GM12878 (cell line): ENCODE measurements around the gene TGFBR1. TPM values are rescaled to one million over a fixed set of nuclear protein-coding genes. Genes with fewer than 3 reads are reported as not detected.

Source experiments
- ATAC-seq: fragments of 200-7000 bp; cut with Tn5 transposase; 3 replicates; pipeline ENCODE4 v1.9.1; 2020; ENCODE audit warnings: mild to moderate bottlenecking, moderate library complexity
- BruUV-seq: library from RNA; stranded (reverse); fragments of 400-500 nt; replicated peaks from 2 replicates; lab custom pipeline; 2021; lab: Mats Ljungman, UMichigan
- CTCF ChIA-PET: fragments of 300-600 bp; sonication (Branson Sonifier 250); formaldehyde crosslinking; extraction: SDS; loops from one replicate; lab custom pipeline; 2021; ENCODE audit warnings: inconsistent platforms; lab: Yijun Ruan, JAX
- POLR2A ChIA-PET: fragments of 350-600 bp; formaldehyde crosslinking; extraction: SDS; loops from one replicate; lab custom pipeline; 2021; ENCODE audit warnings: inconsistent platforms; lab: Charles Lee
- RAD21 ChIA-PET: fragments of 300-600 bp; sonication (Branson Sonifier 250); formaldehyde crosslinking; loops from one replicate; lab custom pipeline; 2023; ENCODE audit warnings: antibody characterized with exemption; ENCODE audit not compliant: unreplicated experiment; lab: Charles Lee
- SMC1A ChIA-PET: fragments of 300-600 bp; sonication (Branson Sonifier 250); formaldehyde crosslinking; loops from one replicate; lab custom pipeline; 2023; ENCODE audit not compliant: unreplicated experiment, uncharacterized antibody; lab: Charles Lee
- DNase-seq: peaks from one replicate; pipeline ENCODE4 v3.0.0-alpha.2; 2011; ENCODE audit warnings: low read depth, low spot score
- FAIRE-seq: peaks from 3 replicates; lab custom pipeline; 2011; peaks lifted over from hg19 to GRCh38; lab: Jason Lieb, UNC
- H2AFZ ChIP-seq: 2 replicates; pipeline ENCODE4 v1.6.0; 2011; ENCODE audit warnings: low read depth, low read length, control low read depth; ENCODE audit not compliant: control insufficient read depth
- H3K27ac ChIP-seq: 2 replicates; pipeline ENCODE4 v1.5.1; 2011; ENCODE audit warnings: control low read depth; ENCODE audit not compliant: control insufficient read depth, insufficient read depth
- H3K27me3 ChIP-seq, 2 experiments: replicated peaks in 1 of 2; 2 replicates each; pipeline versions ENCODE4 v1.6.0 to v1.6.1; 2011; ENCODE audit warnings: low read length in 1 of 2; ENCODE audit not compliant: control insufficient read depth in 2 of 2, insufficient read depth in 2 of 2
- H3K36me3 ChIP-seq, 2 experiments: 2 replicates each; pipeline ENCODE4 v1.5.1; 2011; ENCODE audit warnings: low read length in 1 of 2; ENCODE audit not compliant: control insufficient read depth in 2 of 2, insufficient read depth in 2 of 2
- H3K4me1 ChIP-seq: 2 replicates; pipeline ENCODE4 v1.6.1; 2011; ENCODE audit warnings: mild to moderate bottlenecking, low read length, moderate library complexity, mixed read lengths; ENCODE audit not compliant: control insufficient read depth, insufficient read depth
- H3K4me2 ChIP-seq: 2 replicates; pipeline ENCODE4 v1.6.0; 2011; ENCODE audit warnings: control low read depth; ENCODE audit not compliant: control insufficient read depth, insufficient read depth
- H3K4me3 ChIP-seq: fragments of 200-600 bp; sonication (generic); 2 replicates; pipeline ENCODE4 v1.5.1; 2016
- H3K79me2 ChIP-seq: 2 replicates; pipeline ENCODE4 v1.6.0; 2011; ENCODE audit warnings: low read length; ENCODE audit not compliant: control insufficient read depth, insufficient read depth
- H3K9ac ChIP-seq: 2 replicates; pipeline ENCODE4 v1.8.0; 2011; ENCODE audit warnings: low read length, control low read depth, mixed read lengths; ENCODE audit not compliant: control insufficient read depth, insufficient read depth
- H3K9me3 ChIP-seq: replicated peaks from 3 replicates; pipeline ENCODE4 v1.5.1; 2011; ENCODE audit warnings: mild to moderate bottlenecking, low read length; ENCODE audit not compliant: control insufficient read depth, insufficient read depth
- H4K20me1 ChIP-seq: 2 replicates; pipeline ENCODE4 v1.6.0; 2011; ENCODE audit not compliant: control insufficient read depth, insufficient read depth
- CEBPB ChIP-seq, 2 experiments: fragments of 150-350 bp in 1 of 2; IDR thresholded peaks; 2 replicates each; pipeline ENCODE4 v1.6.1; 2012 to 2014; ENCODE audit warnings: low read depth in 2 of 2, low read length in 2 of 2, borderline replicate concordance in 1 of 2, inconsistent platforms in 1 of 2
- CHD4 ChIP-seq: fragments of 200-600 bp; sonication (generic); IDR thresholded peaks from 2 replicates; pipeline ENCODE4 v1.6.1; 2016; ENCODE audit warnings: mild to moderate bottlenecking
- EGR1 ChIP-seq, 2 experiments: IDR thresholded peaks; 1 replicate in 1 of 2; 2 replicates in 1 of 2; pipeline ENCODE4 v1.6.1; 2011 to 2012; ENCODE audit warnings: low read depth in 2 of 2, low read length in 2 of 2, borderline replicate concordance in 1 of 2, mild to moderate bottlenecking in 1 of 2, moderate library complexity in 1 of 2
- ESRRA ChIP-seq: IDR thresholded peaks from 2 replicates; pipeline ENCODE4 v1.6.1; 2012; ENCODE audit warnings: mild to moderate bottlenecking, low read length, improper control_type of control experiment
- FOXM1 ChIP-seq: IDR thresholded peaks from 2 replicates; pipeline ENCODE4 v1.6.1; 2012; ENCODE audit warnings: low read depth, mild to moderate bottlenecking, inconsistent platforms, low read length, moderate library complexity
- IKZF1 ChIP-seq: fragments of 450-650 bp; conservative IDR thresholded peaks from 2 replicates; pipeline ENCODE4 v1.6.1; 2017; ENCODE audit warnings: antibody characterized with exemption, mild to moderate bottlenecking
- IKZF2 ChIP-seq, 2 experiments: fragments of 450-650 bp; IDR thresholded peaks; 2 replicates each; pipeline ENCODE4 v1.6.1; 2017; ENCODE audit warnings: mild to moderate bottlenecking in 2 of 2, moderate library complexity in 2 of 2
- JUNB ChIP-seq: IDR thresholded peaks from 2 replicates; pipeline ENCODE4 v1.6.1; 2016; ENCODE audit warnings: antibody characterized with exemption, mild to moderate bottlenecking
- MTA3 ChIP-seq: IDR thresholded peaks from 2 replicates; pipeline ENCODE4 v1.6.1; 2012; ENCODE audit warnings: low read length, inconsistent platforms, borderline replicate concordance
- POLR2A ChIP-seq: IDR thresholded peaks from 2 replicates; pipeline ENCODE4 v1.6.1; 2011; ENCODE audit warnings: low read depth, mild to moderate bottlenecking, low read length
- REST ChIP-seq: IDR thresholded peaks from 2 replicates; pipeline ENCODE4 v1.6.1; 2012; ENCODE audit warnings: mild to moderate bottlenecking, low read depth, low read length
- SIN3A ChIP-seq: IDR thresholded peaks from 2 replicates; pipeline ENCODE4 v1.6.1; 2012; ENCODE audit warnings: low read depth, low read length, improper control_type of control experiment
- SMAD1 ChIP-seq: fragments of 450-650 bp; IDR thresholded peaks from 2 replicates; pipeline ENCODE4 v1.6.1; 2018; ENCODE audit warnings: mild to moderate bottlenecking, low read depth; ENCODE audit not compliant: partially characterized antibody
- YBX1 ChIP-seq: fragments of 450-650 bp; IDR thresholded peaks from 2 replicates; pipeline ENCODE4 v1.6.1; 2016; ENCODE audit warnings: antibody characterized with exemption
- WGBS: methylation state at CpG from one replicate; pipeline ENCODE4 v1.1.6; 2016; ENCODE audit warnings: low lambda C conversion rate; ENCODE audit not compliant: insufficient replicate concordance, insufficient coverage; ENCODE audit errors: missing lambda C conversion rate; 5-methylcytosine and 5-hydroxymethylcytosine counted together
- in situ Hi-C: fragments of 300-500 bp; cut with MboI; formaldehyde crosslinking; loops from 9 replicates; pipeline ENCODE4 v1.14.3; 2018; ENCODE audit warnings: mixed read lengths
- intact Hi-C: fragments of 100-400 bp; cut with micrococcal nuclease; formaldehyde crosslinking; loops from one replicate; pipeline ENCODE4 v1.14.2; 2022; ENCODE audit not compliant: unreplicated experiment
- polyA plus RNA-seq, 11 experiments: library from polyadenylated mRNA; depleted of rRNA in 4 of 11; unstranded in 6 of 11; stranded (reverse) in 5 of 11; fragments of >200 nt; fragmentation: Nextera tagmentation in 4 of 11; fragmentation: Illumina TruSeq in 1 of 11; extraction: Ambion mirVana in 4 of 11; extraction: Trizol in 1 of 11; gene quantifications; 1 replicate in 1 of 11; 2 replicates in 10 of 11; pipeline versions ENCODE4 v1.2.1 to v1.2.3, GENCODE V29; 2011 to 2016; ENCODE audit warnings: inconsistent platforms in 2 of 11, missing spikeins in 2 of 11, low read depth in 1 of 11
- total RNA-seq, 4 experiments: library from RNA; depleted of rRNA in 3 of 4; stranded (reverse); fragments of >200 nt in 3 of 4; fragmentation: Illumina TruSeq in 1 of 4; extraction: Trizol in 1 of 4; gene quantifications; 2 replicates each; pipeline versions ENCODE4 v1.2.1 to v1.2.3, GENCODE V29; 2013 to 2021
- TF ChIP-seq, protein P1 (sequence below): fragments of 450-650 bp; IDR thresholded peaks from 2 replicates; pipeline ENCODE4 v1.6.1; 2014; ENCODE audit warnings: mild to moderate bottlenecking
- TF ChIP-seq, protein P2 (sequence below): fragments of 450-650 bp; IDR thresholded peaks from 2 replicates; pipeline ENCODE4 v1.6.1; 2017; ENCODE audit warnings: borderline replicate concordance
- TF ChIP-seq, protein P3 (sequence below): IDR thresholded peaks from 2 replicates; pipeline ENCODE4 v1.6.1; 2011; ENCODE audit warnings: mild to moderate bottlenecking, low read depth, low read length, moderate library complexity; ENCODE audit not compliant: insufficient replicate concordance

TGFBR1 gene
- total and polyA plus RNA-seq, 10 of the 15 experiments (the other 5 are each of a cell fraction or from before 2014, with no cell fraction given) = 2.9 to 27.2 (median 16.6) TPM

DNA sequence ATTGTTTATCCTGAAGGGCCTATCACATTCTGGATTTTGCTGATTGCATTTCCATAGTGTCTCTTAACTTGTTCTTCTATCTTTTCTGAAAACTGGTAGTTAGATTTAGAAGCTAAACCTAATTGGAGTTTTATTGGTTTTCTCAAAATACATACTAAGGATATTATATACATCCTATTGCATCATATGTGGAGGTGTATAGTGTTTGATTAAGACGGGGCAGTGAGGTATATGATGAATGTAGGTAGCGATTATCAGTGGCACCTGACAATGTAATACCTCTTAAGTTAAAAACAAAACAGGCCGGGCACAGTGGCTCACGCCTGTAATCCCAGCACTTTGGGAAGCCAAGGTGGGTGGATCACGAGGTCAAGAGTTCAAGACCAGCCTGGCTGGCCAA, 35.0 kb downstream of the TGFBR1 start:
- Histone ChIP-seq H3K27ac (no peak overlapping the region), H3K9ac (no peak overlapping the region), H3K4me2 (no peak overlapping the region), H3K4me3 (no peak overlapping the region), H4K20me1 (no peaks in the 10 kb centered on the region), H3K9me3 (no peaks in the 10 kb centered on the region), H3K4me1 (peaks cover 12% of the 10 kb centered on the region), H2AFZ (no peak overlapping the region), H3K79me2 (no peaks in the 10 kb centered on the region), H3K36me3 (no peaks in the 10 kb centered on the region; a peak in 3 of 4 replicates), H3K27me3 (no peaks in the 10 kb centered on the region)
- ATAC-seq = no peak
- in situ Hi-C loops (loop anchor here (5.0 kb wide), 2 partner anchors 143 to 293 kb away; no protein-coding TSS in a partner anchor), intact Hi-C loops (loop anchor here (1.0 kb wide), 3 partner anchors 140 to 292 kb away; no protein-coding TSS in a partner anchor)
- ChIA-PET POLR2A (interaction anchor here (2.9 kb wide), 1 partner anchor 34 kb away, joined by 8 read pairs; no protein-coding TSS in a partner anchor), SMC1A (interaction anchor here (0.7 to 10.2 kb wide), 20 partner anchors 8 to 291 kb away, joined by 3 to 129 read pairs (median 8); partner anchors contain the start of gene TGFBR1), CTCF (interaction anchor here (0.6 to 12.3 kb wide), 18 partner anchors 7 to 296 kb away, joined by 3 to 304 read pairs (median 8); partner anchors contain the start of gene TGFBR1), RAD21 (interaction anchor here (0.8 to 10.4 kb wide), 11 partner anchors 11 to 292 kb away, joined by 3 to 83 read pairs (median 4); partner anchors contain the start of gene TGFBR1)
- TF ChIP-seq CEBPB (IDR thresholded peaks at IDR 0.05; ENCODE audit: borderline replicate concordance in 1 of 2, low read depth in 2 of 2, low read length in 2 of 2) (no peak), ESRRA (no peak), IKZF1 (no peak), YBX1 (no peak), IKZF2 (IDR thresholded peaks at IDR 0.05) (no peak), REST (no peak), JUNB (no peak), SIN3A (no peak), MTA3 (no peak), POLR2A (no peak), CHD4 (no peak), FOXM1 (no peak), SMAD1 (no peak), EGR1 (IDR thresholded peaks at IDR 0.05; ENCODE audit: borderline replicate concordance in 1 of 2, low read depth in 2 of 2, low read length in 2 of 2) (no peak)
- TF ChIP-seq, protein P1, sequence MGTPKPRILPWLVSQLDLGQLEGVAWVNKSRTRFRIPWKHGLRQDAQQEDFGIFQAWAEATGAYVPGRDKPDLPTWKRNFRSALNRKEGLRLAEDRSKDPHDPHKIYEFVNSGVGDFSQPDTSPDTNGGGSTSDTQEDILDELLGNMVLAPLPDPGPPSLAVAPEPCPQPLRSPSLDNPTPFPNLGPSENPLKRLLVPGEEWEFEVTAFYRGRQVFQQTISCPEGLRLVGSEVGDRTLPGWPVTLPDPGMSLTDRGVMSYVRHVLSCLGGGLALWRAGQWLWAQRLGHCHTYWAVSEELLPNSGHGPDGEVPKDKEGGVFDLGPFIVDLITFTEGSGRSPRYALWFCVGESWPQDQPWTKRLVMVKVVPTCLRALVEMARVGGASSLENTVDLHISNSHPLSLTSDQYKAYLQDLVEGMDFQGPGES = no peak
- TF ChIP-seq, protein P2, sequence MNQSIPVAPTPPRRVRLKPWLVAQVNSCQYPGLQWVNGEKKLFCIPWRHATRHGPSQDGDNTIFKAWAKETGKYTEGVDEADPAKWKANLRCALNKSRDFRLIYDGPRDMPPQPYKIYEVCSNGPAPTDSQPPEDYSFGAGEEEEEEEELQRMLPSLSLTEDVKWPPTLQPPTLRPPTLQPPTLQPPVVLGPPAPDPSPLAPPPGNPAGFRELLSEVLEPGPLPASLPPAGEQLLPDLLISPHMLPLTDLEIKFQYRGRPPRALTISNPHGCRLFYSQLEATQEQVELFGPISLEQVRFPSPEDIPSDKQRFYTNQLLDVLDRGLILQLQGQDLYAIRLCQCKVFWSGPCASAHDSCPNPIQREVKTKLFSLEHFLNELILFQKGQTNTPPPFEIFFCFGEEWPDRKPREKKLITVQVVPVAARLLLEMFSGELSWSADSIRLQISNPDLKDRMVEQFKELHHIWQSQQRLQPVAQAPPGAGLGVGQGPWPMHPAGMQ = no peak
- TF ChIP-seq, protein P3, sequence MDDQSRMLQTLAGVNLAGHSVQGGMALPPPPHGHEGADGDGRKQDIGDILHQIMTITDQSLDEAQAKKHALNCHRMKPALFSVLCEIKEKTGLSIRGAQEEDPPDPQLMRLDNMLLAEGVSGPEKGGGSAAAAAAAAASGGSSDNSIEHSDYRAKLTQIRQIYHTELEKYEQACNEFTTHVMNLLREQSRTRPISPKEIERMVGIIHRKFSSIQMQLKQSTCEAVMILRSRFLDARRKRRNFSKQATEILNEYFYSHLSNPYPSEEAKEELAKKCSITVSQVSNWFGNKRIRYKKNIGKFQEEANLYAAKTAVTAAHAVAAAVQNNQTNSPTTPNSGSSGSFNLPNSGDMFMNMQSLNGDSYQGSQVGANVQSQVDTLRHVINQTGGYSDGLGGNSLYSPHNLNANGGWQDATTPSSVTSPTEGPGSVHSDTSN = no peak
- BruUV-seq = no TSS peak
- DNase-seq = no peak
- FAIRE-seq = no peak
- 81% methylated on average over 5 of the region's 5 CpGs for WGBS
